ENCODE measurements around the gene TGFBR3.
"Not testable (repeated sequence)": the region's sequence is repeated elsewhere in the genome, so short reads cannot be mapped to it uniquely, and the experiment has no call there.

GRCh38 chr1:91666651-91667050 lies 219.3 kb downstream of the TGFBR3 start:
- TF ChIP-seq CTCF, POLR2A (IDR thresholded peaks at IDR 0.05): not testable (repeated sequence)

All from Peyer's patch (tissue), 4 donors.